ENCODE data around the gene NOTO.

Gene NOTO

DNA sequence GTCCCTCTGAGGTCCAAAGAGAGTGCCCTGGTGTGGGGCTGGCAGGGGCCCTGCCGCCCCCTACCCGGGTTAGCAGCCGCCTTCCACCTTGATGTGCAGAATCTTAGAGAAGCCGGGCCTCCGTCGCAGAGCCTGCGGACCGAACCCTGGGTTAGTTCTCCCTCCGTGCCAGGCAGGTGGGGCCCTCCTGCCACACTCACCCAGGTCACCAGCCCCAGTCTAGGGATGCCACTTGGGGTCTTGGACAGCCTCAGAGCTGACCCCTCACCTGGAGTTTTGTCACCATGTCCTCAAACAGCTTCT is 56.5 kb downstream of the NOTO start:
- no peak for DNase-seq

DNA sequence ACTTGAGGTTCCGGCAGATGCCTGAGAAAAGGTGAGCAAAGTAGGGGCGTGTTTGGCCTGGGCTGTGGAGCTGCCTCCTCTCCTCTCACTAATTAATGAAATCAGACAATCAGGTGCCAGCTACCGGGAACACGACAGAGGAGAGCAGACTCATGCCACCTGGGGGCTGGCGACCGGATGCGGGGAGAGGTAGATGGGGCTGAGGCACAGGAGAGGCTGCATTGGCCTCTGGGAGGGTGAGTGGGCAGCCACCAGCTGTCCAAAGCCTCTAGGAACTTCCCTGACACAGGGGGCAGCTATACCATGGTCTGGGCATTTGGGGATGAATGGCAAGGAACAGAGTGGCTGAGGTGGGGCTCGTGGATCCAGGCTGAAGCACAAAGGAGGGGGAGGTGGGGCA is 56.9 kb downstream of the NOTO start:
- DNase-seq: no peak

DNA sequence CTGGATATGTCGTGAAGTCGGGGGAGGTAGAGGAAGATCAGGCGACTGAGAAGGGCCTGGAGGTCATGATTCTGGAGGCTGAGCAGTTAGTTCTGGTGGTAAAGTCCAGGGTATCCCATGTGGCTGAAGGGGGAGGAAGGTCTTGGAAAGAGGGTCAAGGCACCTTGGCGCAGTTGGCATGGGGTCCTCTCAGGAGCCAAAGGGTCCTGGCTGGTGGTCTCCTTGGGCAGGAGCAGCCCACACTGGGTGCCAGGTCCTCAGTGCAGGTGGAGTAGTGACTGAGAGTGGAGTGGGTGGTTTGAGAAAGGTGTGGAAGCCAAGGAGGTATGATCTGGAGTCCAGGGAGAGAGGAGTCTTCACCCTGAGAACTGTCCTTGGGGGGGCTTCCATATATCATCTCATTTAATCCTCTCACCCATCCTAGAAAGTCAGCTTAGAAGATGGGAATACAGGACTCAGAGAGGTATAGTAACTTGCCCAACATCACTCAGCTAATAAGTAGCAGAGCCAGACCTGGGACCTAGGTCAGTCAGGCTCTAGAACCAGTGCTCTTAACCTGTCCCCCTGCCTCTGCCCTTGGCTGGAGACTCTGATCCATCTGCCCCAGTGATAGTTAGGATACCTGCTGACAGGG is 57.4 kb downstream of the NOTO start:
- no peak for DNase-seq

DNA sequence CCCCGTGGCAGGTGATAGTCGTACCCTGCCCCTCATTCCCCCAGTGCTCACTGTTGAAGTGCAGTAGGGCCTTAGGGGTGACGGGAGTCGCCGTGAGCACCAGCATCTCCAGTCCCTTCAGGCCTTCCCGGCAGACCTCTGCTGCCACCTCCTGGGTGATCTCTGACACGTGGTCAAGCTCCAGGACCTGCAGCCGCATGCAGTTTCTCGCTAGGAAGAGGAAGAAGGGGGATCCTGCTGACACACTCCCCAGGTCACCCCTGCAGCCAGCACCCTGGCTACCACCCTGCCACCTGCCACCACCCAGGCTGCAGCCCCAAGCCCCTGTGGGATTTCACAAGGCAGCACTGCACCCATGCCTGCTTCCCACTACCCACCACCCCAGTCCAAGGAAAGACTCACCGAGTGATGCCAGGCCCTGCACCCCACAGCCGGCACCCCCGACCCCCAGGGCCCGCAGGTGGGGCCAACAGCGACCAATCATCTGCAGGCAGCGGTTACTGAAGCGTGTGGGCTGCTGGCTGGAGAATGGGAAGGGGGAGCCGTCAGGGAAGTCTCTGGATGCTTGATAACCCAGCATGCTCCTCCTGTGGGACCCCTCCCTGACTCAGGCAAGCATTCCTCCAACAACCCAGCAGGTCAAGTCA is 58.1 kb downstream of the NOTO start:
- DNase-seq: peak; percentile 31
